ENCODE data around the gene SSU72.

Gene SSU72

DNA sequence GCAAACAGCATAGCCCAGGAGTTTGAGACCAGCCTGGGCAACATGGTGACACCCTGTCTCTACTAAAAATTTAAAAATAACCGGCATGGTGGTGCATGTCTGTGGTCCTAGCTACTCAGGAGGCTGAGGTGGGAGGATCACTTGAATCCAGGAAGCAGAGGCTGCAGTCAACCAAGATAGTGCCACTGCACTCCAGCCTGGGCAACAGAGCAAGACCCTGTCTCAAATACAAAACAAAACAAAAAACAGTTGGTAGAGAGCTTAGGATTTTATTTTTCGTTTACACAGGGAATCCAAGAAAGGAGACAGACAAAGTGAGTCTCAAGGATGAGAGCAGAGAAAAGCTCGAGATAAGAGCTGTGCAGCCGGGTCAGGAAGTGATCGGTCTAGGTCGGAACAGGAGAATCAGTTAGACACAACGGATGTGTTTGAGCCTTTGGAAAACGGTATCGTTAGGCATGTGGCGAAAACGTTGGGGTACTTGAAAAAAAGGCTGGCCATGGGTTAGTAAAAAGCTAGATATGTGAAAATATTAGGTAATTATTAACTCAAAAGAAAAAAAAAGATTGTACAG, 38.9 kb upstream of the SSU72 start:
- peak overlapping the region; percentile 98 for H3K27ac ChIP-seq
- DNase-seq (ENCODE audit: low read depth, low spot score) = no peak

DNA sequence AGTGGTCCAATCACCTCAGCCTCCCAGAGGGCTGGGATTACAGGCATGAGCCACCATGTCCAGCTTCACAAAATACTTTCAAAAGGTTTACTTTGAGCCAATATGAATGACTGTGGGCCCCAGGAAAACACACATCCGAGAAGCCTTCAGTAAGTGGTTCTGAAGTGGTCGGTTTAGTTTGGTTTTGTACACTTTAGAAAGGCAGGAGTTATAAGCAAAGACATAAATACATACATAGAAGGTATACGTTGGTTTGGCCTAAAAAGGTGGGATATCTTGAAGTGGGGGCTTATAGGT, 37.4 kb upstream of the SSU72 start:
- DNase-seq (ENCODE audit: low read depth, low spot score) = no peak
- H3K27ac ChIP-seq = no peak overlapping the region

DNA sequence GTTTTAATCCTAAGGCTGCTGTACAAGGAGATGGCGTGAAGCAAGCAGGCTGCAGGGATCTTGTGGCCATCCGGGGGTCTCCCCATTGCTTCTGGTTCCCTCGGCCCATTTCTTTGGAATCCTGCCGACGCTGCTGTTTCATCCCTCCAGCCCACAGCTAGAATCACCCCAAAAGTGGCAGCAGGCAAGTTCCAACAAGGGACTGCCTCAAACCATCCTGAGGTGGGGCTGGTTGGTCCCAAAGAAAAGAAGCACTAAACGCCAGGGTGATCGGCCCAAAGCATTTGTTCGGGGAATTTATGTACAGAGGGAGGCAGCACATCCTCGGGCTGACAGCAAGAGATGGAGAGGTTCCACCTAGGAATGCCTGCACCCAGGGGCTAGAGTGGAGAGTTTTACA, 36.1 kb upstream of the SSU72 start:
- H3K27ac ChIP-seq = no peak overlapping the region
- no peak for DNase-seq (ENCODE audit: low read depth, low spot score)

DNA sequence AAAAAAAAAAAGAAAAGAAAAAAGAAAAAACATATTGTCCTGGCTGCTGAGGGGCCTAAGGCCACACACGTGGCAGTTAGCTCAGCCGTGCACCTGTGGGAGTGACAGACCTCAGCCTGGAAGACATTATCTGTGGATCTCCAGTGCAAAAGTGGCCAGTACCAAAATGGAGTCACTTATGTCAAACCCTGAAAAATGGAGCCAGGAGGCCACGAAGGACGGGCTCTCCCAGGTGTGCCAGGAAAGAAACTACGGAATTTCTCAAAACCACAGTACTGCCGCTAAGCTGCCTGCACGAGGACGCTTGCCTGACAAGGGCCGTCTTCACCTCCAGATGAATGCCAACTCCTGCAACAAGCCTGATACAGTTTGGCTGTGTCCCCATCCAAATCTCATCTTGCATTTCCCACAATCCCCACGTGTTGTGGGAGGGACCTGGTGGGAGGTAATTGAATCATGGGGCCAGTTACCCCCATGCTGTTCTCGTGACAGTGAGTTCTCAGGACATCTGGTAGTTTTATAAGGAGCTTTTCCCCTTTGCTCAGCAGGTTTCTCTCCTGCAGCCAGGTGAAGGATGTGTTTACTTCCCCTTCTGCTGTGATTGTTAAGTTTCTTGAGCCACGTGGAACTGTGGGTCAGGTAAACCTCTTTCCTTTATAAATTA, 35.3 kb upstream of the SSU72 start:
- no peak for DNase-seq (ENCODE audit: low read depth, low spot score)
- no peak overlapping the region for H3K27ac ChIP-seq

DNA sequence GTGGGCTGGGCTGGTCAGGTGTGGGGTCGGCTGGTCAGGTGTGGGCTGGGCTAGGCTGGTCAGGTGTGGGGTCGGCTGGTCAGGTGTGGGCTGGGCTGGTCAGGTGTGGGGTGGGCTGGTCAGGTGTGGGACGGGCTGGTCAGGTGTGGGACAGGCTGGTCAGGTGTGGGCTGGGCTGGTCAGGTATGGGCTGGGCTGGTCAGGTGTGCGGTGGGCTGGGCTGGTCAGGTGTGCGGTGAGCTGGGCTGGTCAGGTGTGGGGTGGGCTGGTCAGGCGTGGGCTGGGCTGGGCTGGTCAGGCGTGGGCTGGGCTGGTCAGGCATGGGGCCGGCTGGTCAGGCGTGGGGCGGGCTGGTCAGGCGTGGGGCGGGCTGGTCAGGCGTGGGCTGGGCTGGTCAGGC, 31.6 kb upstream of the SSU72 start:
- no peak for DNase-seq (ENCODE audit: low read depth, low spot score)
- no peak overlapping the region for H3K27ac ChIP-seq

DNA sequence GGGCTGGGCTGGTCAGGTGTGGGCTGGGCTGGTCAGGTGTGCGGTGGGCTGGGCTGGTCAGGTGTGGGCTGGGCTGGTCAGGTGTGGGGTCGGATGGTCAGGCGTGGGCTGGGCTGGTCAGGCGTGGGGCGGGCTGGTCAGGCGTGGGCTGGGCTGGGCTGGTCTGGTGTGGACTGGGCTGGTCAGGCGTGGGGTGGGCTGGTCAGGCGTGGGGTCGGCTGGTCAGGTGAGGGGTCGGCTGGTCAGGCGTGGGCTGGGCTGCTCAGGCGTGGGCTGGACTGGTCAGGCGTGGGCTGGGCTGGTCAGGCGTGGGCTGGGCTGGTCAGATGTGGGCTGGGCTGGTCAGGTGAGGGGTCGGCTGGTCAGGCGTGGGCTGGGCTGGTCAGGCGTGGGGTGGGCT, 31.1 kb upstream of the SSU72 start:
- DNase-seq (ENCODE audit: low read depth, low spot score) = no peak
- no peak overlapping the region for H3K27ac ChIP-seq

DNA sequence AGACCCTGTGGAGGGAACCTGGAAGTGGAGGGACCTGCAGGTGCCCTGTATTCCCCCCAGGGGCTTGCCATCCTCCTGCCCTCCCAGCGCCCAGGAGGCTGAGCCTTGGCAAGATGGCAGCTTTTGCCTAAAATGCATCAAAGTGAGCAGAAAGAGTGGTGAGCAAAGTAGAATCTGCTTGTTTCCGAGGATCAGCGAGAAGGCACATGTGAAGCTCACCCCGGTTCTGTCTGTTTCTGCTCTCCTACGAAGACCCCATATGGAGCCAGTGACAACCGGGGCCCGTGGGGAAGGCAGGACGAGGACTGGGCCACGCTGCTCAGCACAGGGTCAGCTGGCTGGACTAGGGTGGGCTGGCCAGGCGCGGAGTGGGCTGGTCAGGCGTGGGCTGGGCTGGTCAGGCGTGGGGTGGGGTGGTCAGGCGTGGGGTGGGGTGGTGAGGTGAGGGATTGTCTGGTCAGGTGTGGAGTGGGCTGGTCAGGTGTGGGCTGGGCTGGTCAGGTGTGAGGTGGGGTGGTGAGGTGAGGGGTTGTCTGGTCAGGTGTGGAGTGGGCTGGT, 30.4 kb upstream of the SSU72 start:
- no peak for DNase-seq (ENCODE audit: low read depth, low spot score)
- no peak overlapping the region for H3K27ac ChIP-seq

DNA sequence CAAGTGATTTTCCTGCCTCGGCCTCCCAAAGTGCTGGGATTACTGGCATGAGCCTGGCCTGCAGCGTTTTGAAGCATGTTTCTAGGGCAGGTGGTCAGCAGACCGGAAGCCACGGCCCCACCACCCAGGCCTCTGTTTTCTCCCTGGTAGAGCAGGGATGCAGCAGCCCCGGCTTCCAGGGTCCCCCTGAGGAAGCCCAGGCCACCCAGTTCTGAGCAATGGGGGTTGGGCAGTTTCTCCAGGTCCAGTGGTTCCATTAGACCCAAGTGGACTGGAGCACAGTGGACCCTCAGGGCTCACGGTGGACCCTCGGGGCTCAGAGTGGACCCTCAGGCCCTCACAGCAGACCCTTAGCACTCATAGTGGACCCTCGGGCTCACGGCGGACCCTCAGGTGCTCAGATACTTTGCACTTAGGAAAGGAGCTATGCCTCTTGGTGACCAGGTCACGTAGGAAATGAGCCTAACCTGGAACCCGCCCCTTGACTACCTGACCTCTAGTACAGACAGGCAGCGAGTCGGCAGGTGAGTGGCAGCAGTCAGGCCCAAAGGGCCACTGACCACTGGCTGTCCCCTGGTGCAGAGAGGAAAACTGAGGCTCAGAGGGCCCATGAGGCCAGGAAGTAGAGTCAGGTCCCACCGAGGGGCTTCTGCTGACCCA, 29.8 kb upstream of the SSU72 start:
- no peak for DNase-seq (ENCODE audit: low read depth, low spot score)
- H3K27ac ChIP-seq = no peak overlapping the region

DNA sequence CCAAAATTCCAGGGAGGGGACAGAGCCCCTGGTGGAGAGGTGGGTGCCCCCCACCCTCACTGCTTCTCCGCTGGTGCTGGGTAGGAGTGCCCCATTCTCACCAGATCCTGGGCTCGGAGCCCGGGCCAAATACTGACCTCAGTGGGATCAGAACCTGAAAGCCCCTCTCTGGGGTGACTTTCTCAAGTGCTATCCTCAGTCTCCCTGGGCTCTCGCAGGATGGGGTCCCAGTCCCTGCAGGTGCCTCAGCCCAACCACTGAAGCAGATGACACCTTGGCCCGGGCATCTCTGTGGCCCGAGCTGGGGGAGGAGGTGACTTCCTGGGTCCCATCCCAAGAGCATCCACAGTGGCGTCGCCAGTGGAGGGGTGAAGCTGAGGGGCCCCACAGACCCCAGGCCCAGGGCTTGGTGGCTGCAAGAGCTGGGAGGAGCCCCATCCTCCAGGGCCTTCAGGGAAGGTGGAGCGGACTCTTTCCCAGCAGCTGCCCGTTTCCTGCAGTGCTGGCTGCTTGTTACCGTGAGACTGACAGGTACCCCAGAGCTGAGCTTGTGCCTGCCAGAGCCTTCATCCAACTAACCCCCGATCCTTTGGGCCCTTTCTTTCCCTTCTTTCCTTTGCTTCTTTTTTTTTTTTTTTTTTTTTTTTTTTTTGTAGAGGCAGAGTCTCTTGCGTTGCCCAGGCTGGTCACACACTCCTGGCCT, 29.2 kb upstream of the SSU72 start:
- no peak overlapping the region for H3K27ac ChIP-seq
- no peak for DNase-seq (ENCODE audit: low read depth, low spot score)

DNA sequence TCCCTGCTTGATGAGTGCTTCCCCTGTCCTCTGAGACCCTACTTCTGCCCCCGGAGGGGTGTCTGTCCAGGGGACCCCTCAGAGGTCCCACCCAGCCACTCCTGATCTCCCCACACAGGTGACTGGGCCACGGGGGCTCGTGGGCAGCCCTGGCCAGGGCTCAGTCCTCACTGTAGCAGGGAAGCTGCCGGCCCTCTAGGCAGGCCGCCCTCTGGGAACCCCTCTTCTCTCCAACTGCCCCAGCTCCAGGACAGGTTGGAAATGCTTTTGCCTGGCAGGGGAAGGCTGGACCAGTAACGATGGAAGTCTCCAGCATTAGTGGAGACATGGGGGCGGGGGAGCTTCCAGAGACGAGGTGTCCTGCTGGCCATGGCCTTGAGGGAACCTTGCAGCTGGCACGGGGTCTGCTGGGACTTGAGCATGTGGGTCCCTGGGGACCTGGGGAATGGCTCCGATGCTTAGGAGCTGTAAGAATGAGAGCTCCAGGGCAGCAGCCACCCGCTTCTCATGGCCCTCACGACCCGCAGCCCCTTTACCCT, 28.4 kb upstream of the SSU72 start:
- DNase-seq (ENCODE audit: low read depth, low spot score) = no peak
- H3K27ac ChIP-seq = no peak overlapping the region

DNA sequence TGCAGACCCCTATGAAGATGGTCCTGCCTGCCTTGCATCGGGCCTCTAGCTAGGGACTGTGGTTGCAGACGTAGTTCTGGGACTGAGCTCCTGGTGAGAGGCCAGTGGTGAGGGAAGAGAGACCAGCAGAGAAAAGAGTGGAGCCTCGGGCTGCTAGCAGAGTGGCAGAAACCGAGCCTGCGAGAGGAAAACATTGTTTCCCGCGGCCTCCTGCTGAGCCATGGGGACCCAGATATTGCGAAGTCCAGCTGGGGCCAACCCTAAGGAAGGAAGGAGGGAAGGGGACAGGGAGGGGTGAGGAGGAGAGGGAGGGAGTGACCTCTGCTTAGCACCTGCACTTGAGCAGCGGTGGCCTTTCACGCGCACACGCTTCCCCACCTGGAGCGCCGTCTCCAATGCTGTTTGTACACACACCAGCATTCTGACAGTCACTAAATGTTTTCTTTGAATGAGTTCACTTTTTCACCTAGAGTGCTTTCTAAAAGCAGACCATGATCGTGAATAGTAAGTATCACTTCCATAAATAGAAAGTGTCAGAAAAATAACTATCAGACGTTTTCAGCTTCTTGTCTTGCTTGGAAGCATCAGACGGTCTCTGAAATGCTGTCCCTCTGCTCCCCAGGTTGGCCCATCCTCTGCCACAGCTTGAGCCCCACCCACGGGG, 27.8 kb upstream of the SSU72 start:
- DNase-seq (ENCODE audit: low read depth, low spot score) = no peak
- H3K27ac ChIP-seq = no peak overlapping the region

DNA sequence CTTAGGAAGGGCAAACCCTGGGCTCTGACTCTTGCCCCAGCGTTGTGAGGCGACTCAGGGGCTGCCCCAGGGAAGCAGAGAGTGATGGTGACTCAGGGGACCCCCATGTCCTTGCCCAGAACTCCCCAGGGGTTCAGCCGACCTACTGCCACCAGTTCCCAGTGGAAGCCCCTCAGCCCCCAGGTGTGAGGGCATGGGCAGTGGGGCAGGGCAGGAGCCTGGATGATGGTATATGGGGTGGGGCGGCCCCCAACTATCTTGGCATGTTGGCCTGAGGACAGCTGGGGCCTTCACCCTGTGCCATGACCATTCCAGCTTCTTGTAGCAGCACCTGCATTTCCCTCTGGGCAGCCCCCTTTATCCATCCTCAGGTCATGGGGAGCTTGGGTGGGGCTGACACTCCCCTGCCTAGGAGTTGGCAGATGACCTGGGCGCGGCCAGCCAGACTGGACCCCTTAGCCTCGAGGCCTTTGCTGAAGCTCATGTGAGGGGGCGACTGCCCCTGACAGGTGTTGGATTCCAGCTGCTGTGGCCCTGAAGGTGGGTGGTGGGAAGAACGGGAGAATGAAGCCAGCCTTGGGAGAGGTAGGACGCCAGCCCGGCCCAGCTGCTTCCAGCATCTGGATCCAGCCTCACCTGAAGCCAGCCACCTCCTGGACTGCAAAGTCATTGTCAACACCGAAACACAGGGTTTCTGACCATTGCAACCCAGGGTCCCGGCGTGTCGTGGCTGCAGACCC, 27.1 kb upstream of the SSU72 start:
- DNase-seq (ENCODE audit: low read depth, low spot score) = no peak
- no peak overlapping the region for H3K27ac ChIP-seq

DNA sequence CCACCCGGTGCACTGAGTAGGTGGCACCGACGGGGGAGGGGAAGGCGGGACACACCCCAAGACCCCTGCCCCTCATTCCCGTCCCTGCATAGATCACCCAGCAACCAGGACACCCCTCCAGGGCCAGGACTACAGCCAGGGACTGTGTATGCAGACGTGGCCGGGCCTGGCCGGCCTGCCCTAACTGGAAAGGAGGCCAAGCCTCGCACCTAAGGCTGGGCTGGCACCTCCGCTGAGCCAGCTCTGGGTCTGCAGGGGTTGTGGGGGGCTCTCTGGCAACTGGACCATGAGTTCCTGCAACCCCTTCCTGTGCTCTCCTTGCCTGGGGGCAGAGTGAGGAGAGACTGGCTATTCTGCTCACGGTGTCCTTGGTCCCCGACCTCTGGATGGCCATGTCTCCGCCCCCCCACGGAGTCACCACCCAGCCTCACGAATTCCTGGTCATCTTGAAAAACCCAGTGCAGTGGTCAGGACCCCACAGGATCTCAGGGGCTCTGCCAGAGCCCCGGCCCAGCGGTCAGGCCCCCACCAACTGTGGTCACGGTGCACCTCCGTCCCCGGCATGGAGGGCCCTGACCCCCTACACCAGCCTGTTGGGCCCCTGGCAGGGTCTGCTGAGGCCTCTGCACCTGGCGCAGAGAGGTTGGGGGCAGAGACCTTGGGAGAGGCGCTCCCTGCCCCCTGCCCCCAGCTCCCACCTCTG, 26.3 kb upstream of the SSU72 start:
- no peak for DNase-seq (ENCODE audit: low read depth, low spot score)
- H3K27ac ChIP-seq = no peak overlapping the region

DNA sequence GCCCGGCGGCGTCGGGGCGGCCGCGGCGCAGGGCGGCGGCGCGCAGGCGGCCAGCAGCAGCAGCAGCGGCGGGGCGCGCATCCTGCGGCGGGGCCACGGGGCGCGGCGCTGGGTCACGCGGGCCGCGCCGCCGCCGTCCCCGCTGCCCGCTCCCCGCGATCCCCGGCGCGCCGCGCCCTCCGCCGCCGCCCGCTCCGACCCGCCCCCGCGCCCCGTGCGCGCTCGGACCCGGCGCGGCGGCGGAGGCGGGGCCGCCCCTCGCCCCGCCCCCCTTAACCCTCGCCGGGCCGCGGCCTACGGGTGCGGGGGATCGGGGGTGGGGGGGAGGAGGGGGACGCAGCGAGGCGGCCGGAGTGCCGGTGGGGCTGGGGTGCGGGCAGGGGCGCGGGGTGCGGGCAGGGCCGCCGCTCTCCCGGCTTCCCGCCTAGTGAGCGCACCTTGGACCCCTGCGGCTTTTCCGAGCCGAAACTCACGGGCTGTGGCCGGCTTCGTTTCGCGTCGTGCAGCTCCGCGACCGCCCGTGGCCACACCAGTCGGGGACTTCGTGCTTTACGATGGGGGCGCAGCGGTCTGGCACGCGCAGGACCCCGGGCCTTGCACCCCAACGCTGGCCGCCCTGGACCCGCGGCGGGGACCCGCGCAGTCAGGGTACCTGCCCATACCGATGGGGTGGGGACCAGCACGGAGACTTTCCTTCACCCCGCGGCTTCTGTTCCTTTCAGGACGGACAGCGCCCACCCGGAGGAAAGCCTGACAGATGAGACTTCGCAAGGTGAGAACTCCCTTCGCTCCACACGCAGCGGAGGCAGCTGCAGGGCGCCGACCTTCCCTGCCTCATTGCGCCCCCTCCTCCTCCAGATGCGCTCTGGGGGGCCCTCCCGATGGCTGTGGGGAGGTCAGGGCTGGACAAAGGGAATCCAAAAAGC, 25.5 kb upstream of the SSU72 start, which contains the start of gene FNDC10:
TSS of gene FNDC10 (minus strand) at position 201 of the 926 bp plus-strand sequence. CDS start at position 81, 120 bp downstream.
- DNase-seq (ENCODE audit: low read depth, low spot score) = no peak
- H3K27ac ChIP-seq = no peak within 1 kb of the TSS

DNA sequence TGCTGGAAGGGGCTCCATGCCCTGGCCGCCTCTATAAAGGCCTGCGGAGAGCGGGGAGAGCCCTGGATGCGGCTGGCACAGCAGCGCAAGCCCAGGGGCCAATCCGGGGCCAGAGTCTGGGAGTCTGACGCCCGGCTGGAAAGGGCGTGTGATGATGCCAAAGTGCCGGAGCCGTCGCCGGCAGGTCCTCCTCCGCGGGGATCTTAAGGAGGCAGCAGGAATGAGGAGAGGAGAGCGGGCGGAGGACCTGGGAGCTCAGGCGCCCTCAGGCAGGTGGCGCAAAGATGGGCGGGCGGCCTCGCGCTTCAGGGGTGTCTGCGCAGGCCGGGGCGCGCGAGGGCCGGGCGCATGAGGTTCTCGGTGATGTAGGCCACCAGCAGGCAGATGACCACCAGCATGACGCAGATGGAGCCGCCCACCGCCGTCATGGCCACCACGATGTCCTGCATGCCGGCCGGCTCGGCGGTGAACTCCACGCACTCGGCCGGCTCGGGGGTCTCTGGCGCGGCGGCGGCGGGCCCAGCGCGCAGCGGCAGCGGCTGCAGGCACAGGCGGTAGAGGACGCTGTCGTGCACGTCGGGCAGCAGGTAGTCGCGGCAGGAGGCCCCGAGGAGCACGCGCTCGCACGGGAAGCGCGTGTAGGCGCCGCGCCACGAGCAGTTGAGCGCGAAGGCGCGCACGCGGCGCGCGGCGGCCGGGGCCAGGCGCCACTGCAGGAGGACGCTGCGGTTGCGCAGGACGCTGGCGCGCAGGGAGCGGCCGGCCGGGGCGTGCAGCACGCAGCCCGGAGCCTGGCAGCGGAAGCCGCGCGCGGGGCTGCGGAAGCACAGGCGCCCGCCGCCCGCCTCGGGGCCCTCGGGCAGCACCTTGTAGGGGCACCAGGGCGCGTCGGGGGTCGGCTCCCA, 24.6 kb upstream of the SSU72 start:
- no peak overlapping the region for H3K27ac ChIP-seq
- no peak for DNase-seq (ENCODE audit: low read depth, low spot score)

DNA sequence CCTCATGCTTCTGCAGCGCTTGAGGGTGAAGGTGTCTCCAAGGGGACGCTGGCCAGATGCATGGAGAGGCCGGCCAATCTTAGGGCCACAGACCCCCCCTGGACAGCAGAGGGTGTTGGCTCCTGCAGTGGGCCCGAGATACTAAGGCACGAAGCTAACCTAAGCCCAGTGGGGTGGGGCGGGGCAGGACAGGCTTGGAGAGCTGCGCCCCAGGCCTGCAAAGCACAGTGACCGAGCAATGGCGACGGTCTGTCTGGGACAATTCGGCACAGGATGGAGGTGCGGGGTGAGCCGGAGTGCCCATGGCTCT, 24.0 kb upstream of the SSU72 start:
- no peak overlapping the region for H3K27ac ChIP-seq
- DNase-seq (ENCODE audit: low read depth, low spot score) = no peak

DNA sequence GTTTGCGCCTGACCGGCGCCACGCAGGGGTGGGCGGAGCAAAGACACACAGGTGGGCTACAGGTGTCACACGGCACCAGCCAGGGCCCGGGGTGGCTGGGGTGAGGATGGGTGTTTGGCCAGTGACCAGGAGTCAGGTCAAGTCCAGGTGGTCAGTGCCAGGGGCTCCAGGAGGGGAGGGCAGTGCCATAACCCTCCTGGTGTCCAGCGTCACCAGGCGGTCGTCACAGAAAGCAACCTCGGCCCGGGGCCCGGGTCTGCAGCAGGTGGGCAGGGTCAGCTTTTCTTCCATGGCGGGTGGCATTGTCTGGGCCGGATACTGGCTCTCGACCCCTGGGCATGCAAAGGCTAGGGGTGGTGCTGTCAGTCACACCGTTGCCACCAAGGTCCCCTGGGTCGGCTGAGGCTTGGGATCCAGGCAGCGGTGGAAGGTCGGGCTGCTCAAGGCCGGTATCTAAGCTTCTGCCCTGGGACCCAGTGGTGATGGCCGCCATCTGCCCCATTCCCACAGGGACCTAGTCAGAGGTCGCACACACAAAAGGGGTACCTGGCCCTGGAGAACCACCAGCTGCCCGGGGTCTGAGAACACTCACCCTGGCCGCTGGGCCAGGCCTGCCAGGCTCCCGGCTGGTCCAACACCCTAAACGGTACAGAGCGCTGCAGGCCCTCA, 23.5 kb upstream of the SSU72 start:
- no peak overlapping the region for H3K27ac ChIP-seq
- DNase-seq (ENCODE audit: low read depth, low spot score) = no peak

All from epithelial cell of prostate (primary cell).